Psoas muscle (tissue), 8 donors: Measurements from ENCODE around the gene CHN2. TPM values are rescaled to one million over a fixed set of nuclear protein-coding genes. Genes with fewer than 3 reads are reported as not detected.
A peak's percentile ranks its signal among the peaks of the same experiment; 100 is the strongest.

Experiments
- ATAC-seq, 4 donors: fragments of 200-7000 bp; cut with Tn5 transposase; one replicate each; pipeline ENCODE4 v1.9.1; 2020; ENCODE audit warnings: moderate library complexity in 3 of 4, mild to moderate bottlenecking in 2 of 4
- DNase-seq, 2 donors: peaks; one replicate each; pipeline ENCODE4 v3.0.0-alpha.2; 2020
- H3K27ac ChIP-seq: fragments of 200-600 bp; one replicate; pipeline ENCODE4 v1.8.0; 2022
- H3K27me3 ChIP-seq, 3 donors: fragments of 200-600 bp in 1 of 3; one replicate each; pipeline versions ENCODE4 v1.6.1 to v1.8.0; 2013 to 2022; ENCODE audit warnings: low read length in 2 of 3, mild to moderate bottlenecking in 2 of 3, moderate library complexity in 1 of 3; ENCODE audit not compliant: insufficient read depth in 3 of 3
- H3K36me3 ChIP-seq, 2 donors: fragments of 200-600 bp in 1 of 2; one replicate each; pipeline versions ENCODE4 v1.6.1 to v1.8.0; 2013 to 2022; ENCODE audit warnings: low read depth in 1 of 2, mild to moderate bottlenecking in 1 of 2, moderate library complexity in 1 of 2; ENCODE audit not compliant: insufficient read depth in 1 of 2
- H3K4me1 ChIP-seq: fragments of 200-600 bp; one replicate; pipeline ENCODE4 v1.8.0; 2022
- H3K4me3 ChIP-seq: fragments of 200-600 bp; one replicate; pipeline ENCODE4 v1.8.0; 2022; ENCODE audit warnings: mild to moderate bottlenecking
- H3K9me3 ChIP-seq: fragments of 200-600 bp; one replicate; pipeline ENCODE4 v1.8.0; 2022
- WGBS, 3 donors: extraction: QIAGEN DNeasy Blood & Tissue Kit; methylation state at CpG; one replicate each; pipeline versions ENCODE4 v1.1.6 to v1.1.7; 2013; 5-methylcytosine and 5-hydroxymethylcytosine counted together
- intact Hi-C, 2 donors: fragments of 100-400 bp; cut with DNase I; formaldehyde crosslinking; loops; one replicate each; pipeline versions ENCODE4 v1.11.0 to v1.14.2; 2022
- polyA plus RNA-seq, 3 donors: library from polyadenylated mRNA; stranded (reverse); fragments of 200-250 nt; gene quantifications; one replicate each; pipeline ENCODE4 v1.2.3, GENCODE V29; 2013
- total RNA-seq, 4 donors: library from RNA; stranded (reverse); fragmentation: NEBNext Ultra II Directional in 2 of 4; extraction: Animal tissue kit (Norgen Biotek cat#: 25700) in 2 of 4; gene quantifications; one replicate each; pipeline versions ENCODE4 v1.2.1 to v1.2.4, GENCODE V29; 2021 to 2023
- TF ChIP-seq, protein P1 (sequence below): fragments of 200-600 bp; IDR thresholded peaks from one replicate; pipeline ENCODE4 v1.8.0; 2022; ENCODE audit warnings: antibody characterized with exemption
- donor health status: healthy with polysubstance abuse.
- donor health status: DM: no; HTN: no; CAD: no; lungs with moderate emphysema.
- donor health status: Bipolar disorder and iron deficiency.
- donor health status: healthy.
- donor health status: DM: yes; HTN: yes; CAD: no.
- donor health status: DM: no; HTN: no; CAD: no.
- donor health status: DM: no; HTN: no; CAD: no.
- donor health status: DM: yes; HTN: yes; CAD: no.

CHN2 gene
- total and polyA plus RNA-seq, 7 donors, result 0.43 to 18.1 (median 2.3) TPM

DNA sequence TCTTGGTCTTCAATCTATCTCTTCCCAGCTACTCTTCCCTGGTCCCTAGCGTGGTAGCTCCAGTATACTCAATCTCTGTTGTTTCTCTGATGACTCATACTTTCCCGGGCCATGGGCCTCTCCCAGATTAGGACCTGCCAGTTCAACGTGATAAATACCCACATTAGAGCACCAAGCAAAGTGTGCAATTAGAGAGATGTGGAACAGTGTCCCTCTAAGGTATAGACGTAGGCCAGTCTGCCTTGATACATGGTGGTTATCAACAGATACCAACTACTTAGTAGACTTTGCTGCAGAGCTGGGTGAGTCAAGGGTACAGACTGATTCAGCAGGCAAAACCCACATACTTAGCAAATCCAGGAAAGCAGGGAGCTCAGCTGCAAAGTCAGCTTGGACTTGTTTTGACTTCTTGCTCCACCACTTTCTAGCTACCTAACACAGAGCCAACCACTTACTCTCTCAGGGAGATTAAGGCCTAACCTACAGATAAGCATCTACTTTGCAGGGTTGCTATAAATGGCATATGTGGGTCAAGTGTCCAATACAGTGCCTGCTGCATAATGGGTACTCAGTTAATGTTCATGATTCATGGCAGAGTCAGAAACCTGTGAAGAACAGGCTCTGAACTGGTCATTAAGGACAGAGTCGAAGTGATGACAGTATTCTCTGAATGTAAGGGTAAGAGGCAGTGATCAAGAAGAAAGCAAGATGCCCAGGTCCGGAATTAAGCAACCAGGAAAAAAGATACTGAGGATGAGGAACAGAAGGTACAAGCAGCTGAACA, 176.1 kb downstream of the CHN2 start:
- intact Hi-C loops, result no loop called here
- Histone ChIP-seq H3K4me1 (no peaks in the 10 kb centered on the region), H3K27me3 (no peaks in the 10 kb centered on the region), H3K36me3 (no peaks in the 10 kb centered on the region), H3K4me3 (no peak overlapping the region), H3K9me3 (no peaks in the 10 kb centered on the region), H3K27ac (no peak overlapping the region)
- WGBS, 3 donors, result 66 to 72% (median 70%) methylated on average over 6 of the region's 6 CpGs
- no peak for ATAC-seq
- TF ChIP-seq, protein P1, sequence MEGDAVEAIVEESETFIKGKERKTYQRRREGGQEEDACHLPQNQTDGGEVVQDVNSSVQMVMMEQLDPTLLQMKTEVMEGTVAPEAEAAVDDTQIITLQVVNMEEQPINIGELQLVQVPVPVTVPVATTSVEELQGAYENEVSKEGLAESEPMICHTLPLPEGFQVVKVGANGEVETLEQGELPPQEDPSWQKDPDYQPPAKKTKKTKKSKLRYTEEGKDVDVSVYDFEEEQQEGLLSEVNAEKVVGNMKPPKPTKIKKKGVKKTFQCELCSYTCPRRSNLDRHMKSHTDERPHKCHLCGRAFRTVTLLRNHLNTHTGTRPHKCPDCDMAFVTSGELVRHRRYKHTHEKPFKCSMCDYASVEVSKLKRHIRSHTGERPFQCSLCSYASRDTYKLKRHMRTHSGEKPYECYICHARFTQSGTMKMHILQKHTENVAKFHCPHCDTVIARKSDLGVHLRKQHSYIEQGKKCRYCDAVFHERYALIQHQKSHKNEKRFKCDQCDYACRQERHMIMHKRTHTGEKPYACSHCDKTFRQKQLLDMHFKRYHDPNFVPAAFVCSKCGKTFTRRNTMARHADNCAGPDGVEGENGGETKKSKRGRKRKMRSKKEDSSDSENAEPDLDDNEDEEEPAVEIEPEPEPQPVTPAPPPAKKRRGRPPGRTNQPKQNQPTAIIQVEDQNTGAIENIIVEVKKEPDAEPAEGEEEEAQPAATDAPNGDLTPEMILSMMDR, result no peak
- DNase-seq, result no peak

DNA sequence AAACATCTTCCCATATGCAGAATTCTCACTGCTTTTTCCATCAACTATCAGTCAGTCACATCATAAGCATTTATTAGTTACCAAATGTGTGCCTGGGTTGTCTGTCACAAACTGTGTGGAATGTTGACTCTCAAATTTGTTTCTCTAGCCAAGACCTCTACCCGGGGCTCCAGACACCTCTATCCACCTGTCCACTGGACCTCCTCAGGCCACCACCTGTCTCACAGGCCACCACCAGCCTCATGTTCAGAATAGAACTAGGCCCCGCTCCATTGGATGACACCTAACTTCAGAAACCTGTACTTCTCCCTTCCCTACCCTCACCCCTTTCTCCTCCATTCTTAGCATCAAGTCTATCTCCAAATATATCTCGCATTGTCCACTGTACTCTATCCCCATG, 176.9 kb downstream of the CHN2 start:
- intact Hi-C loops, result no loop called here
- WGBS, 3 donors, result 88 to 95% (median 90%) methylated on average over 3 of the region's 3 CpGs

DNA sequence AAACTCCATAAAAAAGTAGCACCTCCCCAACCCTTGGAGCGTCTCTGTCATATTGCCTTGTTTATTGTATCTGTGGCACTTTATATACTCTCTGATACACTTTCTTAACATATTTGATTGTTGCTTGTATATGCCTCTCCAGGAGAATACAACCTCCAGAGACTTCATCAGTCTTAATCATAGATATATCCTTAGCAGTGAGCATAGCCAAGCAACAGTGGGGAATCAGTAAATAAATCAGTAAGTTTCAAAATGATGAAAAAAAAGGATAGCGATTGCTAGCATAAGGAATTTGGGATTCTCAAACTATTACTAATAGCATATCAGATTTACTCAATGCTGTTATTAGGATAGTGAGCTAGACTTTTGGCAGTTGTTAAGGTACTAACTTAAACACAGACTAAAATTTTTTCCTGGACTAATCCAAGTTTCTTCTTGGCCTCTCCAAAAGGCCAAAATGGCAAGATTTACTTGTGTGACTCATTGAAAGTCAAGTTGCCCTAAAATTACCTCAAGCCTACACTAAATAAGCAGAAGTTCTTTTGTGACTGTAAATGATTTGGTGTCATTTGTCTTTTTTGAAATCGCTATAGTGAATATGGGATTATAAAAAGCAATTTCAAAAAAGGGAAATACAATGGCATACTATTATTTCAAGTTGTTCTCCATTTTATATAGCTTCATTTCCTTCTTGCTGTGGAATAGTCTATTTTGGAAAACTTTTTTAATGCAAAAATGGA, 177.9 kb downstream of the CHN2 start:
- 81 to 91% (median 84%) methylated on average over 3 of the region's 3 CpGs for WGBS, 3 donors

More for the DNA sequence above, 176.9 kb downstream of the CHN2 start:
- Histone ChIP-seq H3K9me3 (no peaks in the 10 kb centered on the region), H3K4me3 (no peak overlapping the region), H3K36me3 (no peaks in the 10 kb centered on the region), H3K27me3 (no peaks in the 10 kb centered on the region), H3K4me1 (no peaks in the 10 kb centered on the region), H3K27ac (no peak overlapping the region)
- TF ChIP-seq, protein P1, result no peak
- no peak for ATAC-seq
- DNase-seq, result no peak

DNA sequence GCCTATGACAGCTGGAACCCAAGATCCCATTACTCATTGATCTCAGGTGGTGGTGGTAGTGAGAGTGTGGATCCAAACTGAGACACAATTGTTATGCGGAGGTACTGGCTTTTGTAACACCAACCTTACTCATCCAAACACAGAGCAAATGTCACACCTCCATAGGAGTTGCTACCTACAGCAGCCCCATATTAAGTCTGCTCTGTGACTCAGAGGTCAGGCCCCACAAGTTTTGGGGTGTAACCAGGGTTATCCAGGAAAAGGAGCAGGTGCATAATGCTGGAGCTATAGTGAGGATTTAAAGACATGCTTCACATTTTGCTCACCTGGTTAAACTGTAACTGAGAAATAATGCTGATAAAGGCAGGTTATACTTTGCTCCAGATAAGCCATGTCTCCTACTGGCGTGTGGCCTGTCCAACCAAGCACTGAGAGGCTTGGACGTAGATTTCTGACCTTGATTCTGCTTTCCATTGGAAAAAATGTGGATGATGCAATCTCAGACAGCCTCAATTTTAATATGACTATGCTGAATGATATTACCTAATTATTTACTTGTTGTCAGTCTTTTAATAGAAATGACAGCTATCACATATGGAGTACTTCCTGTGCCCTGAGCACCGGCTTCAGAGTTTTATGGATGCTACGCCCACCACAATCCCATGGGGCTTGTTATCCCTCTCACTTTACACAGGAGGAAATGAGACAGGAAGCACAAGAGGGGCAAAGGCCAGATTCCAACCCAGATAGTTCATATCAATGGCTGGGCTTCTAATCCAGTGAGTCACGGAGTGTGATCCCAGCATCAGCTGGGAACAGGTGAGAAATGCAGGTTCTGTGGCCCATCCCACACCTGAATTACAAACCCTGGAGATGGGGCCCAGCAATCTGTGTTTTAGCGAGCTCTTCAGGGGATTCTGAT, 181.3 kb downstream of the CHN2 start:
- intact Hi-C loops, result no loop called here
- H3K27me3 ChIP-seq, result no peaks in the 10 kb centered on the region

More for the DNA sequence above, 177.9 kb downstream of the CHN2 start:
- Histone ChIP-seq H3K4me3 (no peak overlapping the region), H3K36me3 (no peaks in the 10 kb centered on the region), H3K4me1 (no peaks in the 10 kb centered on the region), H3K27ac (no peak overlapping the region), H3K9me3 (no peaks in the 10 kb centered on the region), H3K27me3 (no peaks in the 10 kb centered on the region)
- intact Hi-C loops, result no loop called here
- DNase-seq, result no peak
- TF ChIP-seq, protein P1, result no peak
- ATAC-seq, result no peak

More for the DNA sequence above, 181.3 kb downstream of the CHN2 start:
- no peak overlapping the region for H3K4me3 ChIP-seq
- TF ChIP-seq, protein P1, result no peak
- ATAC-seq, result peak in 2 of 4 donors; percentile 36 to 46
- no peaks in the 10 kb centered on the region for H3K4me1 ChIP-seq
- 57 to 61% (median 59%) methylated on average over 7 of the region's 7 CpGs for WGBS, 3 donors
- no peaks in the 10 kb centered on the region for H3K36me3 ChIP-seq
- no peak for DNase-seq
- H3K9me3 ChIP-seq, result no peaks in the 10 kb centered on the region
- H3K27ac ChIP-seq, result no peak overlapping the region
